GM04504 (cell line): Measurements from ENCODE around the gene KIF23.

Experiments used
- DNase-seq: peaks from one replicate; pipeline ENCODE4 v3.0.0-alpha.2; 2012; ENCODE audit warnings: low read depth

KIF23 gene

DNA sequence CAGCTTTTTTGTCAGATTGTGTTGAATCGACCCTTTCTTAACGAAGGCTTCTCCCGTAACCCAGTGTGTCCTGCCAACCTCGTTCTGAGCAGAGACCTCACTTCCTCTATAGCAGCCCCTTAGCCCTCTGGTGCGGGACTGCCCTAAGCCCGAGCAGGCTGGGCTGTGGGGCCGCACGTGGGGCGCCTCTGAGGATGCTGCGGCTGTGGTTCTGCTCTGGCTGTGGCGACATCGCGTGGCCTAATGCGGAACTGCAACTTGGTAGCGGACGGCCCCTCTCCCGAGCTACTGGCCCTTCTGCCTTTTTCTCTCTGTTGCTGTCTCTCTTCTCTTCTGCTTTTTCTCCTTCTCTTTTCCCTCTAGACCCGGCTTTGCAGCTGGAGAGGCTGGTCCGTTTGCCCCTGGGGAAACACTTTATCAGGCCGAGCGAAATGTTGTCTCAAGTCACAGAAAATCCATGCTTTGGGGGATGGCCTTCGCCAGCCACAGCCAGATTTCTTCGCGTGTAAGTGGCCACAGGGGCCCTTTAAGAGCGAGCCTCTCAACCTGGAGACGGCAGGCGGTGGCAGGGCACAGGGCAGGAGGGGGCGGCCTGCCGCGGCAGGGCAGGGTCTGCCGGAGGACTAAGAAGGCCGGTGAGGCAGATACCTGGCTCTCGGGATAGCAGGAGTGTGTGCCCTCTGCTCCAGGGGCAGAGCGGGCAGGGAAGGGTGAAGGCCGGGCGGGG is 19.4 kb upstream of the KIF23 start:
- DNase-seq = no peak

GRCh38 chr15:69395460-69395859 is 18.7 kb upstream of the KIF23 start:
- no peak for DNase-seq

DNA sequence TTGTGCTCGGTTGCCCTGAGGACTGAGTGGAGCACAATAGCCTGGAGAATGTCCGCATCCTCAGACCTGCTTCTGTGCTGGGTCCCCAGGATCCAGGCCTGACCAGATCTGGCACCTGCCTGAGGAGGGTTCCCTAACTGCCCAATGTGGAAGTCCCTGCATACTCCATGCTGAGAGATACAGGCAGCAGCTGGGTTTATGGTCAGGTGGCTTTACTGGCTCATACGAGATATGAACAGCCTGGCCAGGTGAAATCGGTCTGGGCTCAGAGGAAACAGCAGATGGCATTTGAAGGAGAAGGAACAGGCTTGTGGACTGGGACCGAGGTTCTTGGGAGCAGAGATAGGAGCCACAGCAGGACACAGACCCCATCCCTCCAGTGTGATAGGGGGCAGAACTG is 18.2 kb upstream of the KIF23 start:
- DNase-seq = no peak

DNA sequence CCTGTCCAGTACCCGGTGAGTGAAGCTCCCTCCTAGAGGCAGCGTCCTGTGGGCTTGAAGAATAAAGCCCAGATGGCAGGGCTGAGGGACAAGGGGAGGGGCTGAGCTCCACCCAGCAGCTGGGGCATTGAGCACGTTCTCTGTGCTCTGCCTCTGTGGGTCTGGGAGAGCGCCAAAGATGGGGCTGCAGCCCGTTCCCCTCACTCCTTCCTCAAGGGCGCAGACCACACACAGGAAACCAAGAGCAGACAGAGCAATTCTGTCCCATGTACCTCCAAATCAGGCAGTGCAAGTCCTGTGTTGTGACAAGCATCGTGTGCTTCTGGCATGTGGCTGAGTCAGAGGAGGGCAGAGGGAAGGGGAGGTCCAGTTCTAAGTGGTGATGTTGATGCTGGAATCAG is 15.7 kb upstream of the KIF23 start:
- DNase-seq = no peak

DNA sequence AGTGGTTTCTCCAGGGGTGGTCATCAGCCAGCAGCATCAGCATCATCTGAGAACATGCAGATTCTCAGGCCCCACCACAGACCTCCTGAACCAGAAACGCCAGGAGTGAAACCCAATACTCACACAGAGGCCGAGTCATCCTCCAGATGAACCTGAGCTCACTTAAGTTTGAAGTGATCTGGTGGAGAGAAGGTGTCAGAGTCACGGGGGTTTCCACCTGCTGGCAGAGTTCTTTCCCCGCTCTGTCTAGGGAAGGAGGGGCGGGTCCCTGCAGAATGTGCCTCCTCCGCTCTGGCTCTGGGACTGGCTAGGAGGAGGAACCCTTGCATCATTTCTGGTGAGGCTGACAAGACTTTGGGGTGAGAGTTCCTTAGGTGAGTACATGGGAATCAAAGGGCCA is 13.3 kb upstream of the KIF23 start:
- no peak for DNase-seq

GRCh38 chr15:69402816-69403215 is 11.3 kb upstream of the KIF23 start:
- no peak for DNase-seq

DNA sequence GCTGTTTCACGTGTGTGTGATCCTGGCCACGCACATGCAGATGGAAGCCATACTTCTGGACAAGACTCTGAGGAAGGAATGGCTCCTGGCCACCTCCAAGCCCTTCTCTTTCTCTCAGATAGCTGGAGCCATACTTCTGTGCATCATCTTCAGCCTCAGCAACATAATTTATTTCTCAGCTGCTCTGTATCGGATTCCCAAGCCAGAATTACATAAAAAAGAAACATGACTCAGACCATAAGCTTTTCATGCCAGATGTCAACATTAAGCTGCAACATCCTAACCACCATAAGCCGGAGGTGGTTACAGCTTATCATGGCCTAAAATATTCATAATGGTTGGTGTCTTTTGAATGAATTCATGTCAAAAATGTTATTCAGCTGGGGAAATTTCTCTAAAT is 10.6 kb upstream of the KIF23 start:
- peak; percentile 87 for DNase-seq

GRCh38 chr15:69405110-69405509 is 9.0 kb upstream of the KIF23 start:
- no peak for DNase-seq

- DNase-seq = no peak
Measured at GRCh38 chr15:69407719-69408400, 6.3 kb upstream of the KIF23 start.

GRCh38 chr15:69408841-69409240 is 5.3 kb upstream of the KIF23 start:
- no peak for DNase-seq

- no peak for DNase-seq
Measured at GRCh38 chr15:69410248-69410874, 3.8 kb upstream of the KIF23 start.

DNA sequence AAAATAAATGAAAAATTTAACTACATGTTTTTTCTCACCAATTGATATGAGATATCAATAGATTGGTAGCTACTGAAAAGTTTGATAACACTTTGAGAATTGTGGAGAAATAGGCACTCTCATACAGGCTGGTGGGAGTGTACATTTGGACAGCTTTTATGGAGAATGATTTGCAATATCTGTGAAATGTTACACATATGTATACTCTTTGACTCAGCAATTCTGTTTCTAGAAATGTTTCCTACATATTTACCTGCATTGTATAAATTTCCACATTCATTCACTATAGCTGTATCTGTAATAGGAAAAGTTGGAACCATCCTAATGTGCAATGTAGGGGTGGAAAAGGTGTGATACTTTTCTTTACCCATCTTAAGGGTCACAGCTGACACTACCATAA is 1.9 kb upstream of the KIF23 start:
- DNase-seq = no peak

- DNase-seq = no peak
Measured at GRCh38 chr15:69412701-69413100, 1.4 kb upstream of the KIF23 start.

GRCh38 chr15:69414701-69415167 is 585 bp downstream of the KIF23 start:
- peak; percentile 74 for DNase-seq

GRCh38 chr15:69415381-69415780 is 1.2 kb downstream of the KIF23 start:
- DNase-seq = no peak

GRCh38 chr15:69417581-69417980 is 3.4 kb downstream of the KIF23 start:
- no peak for DNase-seq

- no peak for DNase-seq
Measured at GRCh38 chr15:69421498-69421897, 7.3 kb downstream of the KIF23 start.

DNA sequence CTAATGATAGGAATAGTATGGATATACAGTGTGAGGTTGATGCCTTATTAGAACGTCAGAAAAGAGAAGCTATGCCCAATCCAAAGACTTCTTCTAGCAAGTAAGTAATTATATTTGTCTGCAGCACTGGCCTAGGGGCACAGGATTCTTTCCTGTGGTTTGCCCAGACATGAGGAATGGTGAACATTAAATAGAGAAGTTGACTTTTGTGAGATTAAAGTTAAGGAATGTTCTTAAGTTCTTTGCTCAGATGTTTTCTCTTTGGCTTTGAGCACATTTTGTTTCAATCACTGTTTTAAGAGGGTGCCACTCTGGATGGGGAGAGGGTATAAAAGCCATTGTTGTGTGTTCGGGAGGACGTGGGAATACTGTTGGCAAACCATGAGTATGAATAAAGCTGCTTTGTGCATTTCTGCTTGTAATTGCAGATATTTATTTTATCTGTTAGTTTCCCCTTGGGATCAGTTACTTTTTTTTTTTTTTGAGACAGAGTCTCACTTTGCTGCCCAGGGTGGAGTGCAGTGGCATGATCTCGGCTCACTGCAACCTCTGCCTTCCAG is 8.3 kb downstream of the KIF23 start:
- no peak for DNase-seq

- DNase-seq = no peak
Measured at GRCh38 chr15:69424001-69424400, 9.9 kb downstream of the KIF23 start.

GRCh38 chr15:69424748-69425413 is 10.7 kb downstream of the KIF23 start:
- DNase-seq = no peak

GRCh38 chr15:69433831-69434230 is 19.7 kb downstream of the KIF23 start:
- DNase-seq = no peak

GRCh38 chr15:69434238-69434637 is 20.1 kb downstream of the KIF23 start:
- no peak for DNase-seq
